GM23338 (cell line): ENCODE data around the gene ANKRD65. TPM values are rescaled to one million over a fixed set of nuclear protein-coding genes. Genes with fewer than 3 reads are reported as not detected.
"Not testable (repeated sequence)": the region's sequence is repeated elsewhere in the genome, so short reads cannot be mapped to it uniquely, and the experiment has no call there.

Experiments used
- ATAC-seq: fragments of 200-7000 bp; cut with Tn5 transposase; 3 replicates; pipeline ENCODE4 v1.9.1; 2020
- DNase-seq: peaks from one replicate; pipeline ENCODE4 v3.0.0-alpha.2; 2015; ENCODE audit warnings: low spot score
- H2AFZ ChIP-seq: fragments of 200-600 bp; sonication (generic); 2 replicates; pipeline ENCODE4 v1.8.0; 2016; ENCODE audit warnings: antibody characterized with exemption, mild to moderate bottlenecking, moderate library complexity
- H3F3A ChIP-seq: fragments of 200-600 bp; sonication (generic); replicated peaks from 2 replicates; pipeline ENCODE4 v1.8.0; 2017; ENCODE audit warnings: antibody characterized with exemption, mixed run types, low read depth
- H3K27ac ChIP-seq: fragments of 200-600 bp; sonication (generic); 2 replicates; pipeline ENCODE4 v1.6.1; 2016; ENCODE audit warnings: low read depth
- H3K27me3 ChIP-seq: fragments of 200-600 bp; sonication (generic); 2 replicates; pipeline ENCODE4 v1.8.0; 2016; ENCODE audit warnings: mild to moderate bottlenecking, mixed run types, moderate library complexity; ENCODE audit not compliant: insufficient read depth
- H3K36me3 ChIP-seq: fragments of 200-600 bp; sonication (generic); 2 replicates; pipeline ENCODE4 v1.8.0; 2016; ENCODE audit warnings: mild to moderate bottlenecking; ENCODE audit not compliant: insufficient read depth
- H3K4me1 ChIP-seq: fragments of 200-600 bp; sonication (generic); 2 replicates; pipeline ENCODE4 v1.8.0; 2016; ENCODE audit warnings: mild to moderate bottlenecking, moderate library complexity; ENCODE audit not compliant: insufficient read depth
- H3K4me2 ChIP-seq: fragments of 200-600 bp; sonication (generic); 2 replicates; pipeline ENCODE4 v1.7.1; 2017; ENCODE audit warnings: mixed run types
- H3K4me3 ChIP-seq: fragments of 200-600 bp; sonication (generic); 2 replicates; pipeline ENCODE4 v1.6.1; 2016; ENCODE audit warnings: mixed run types
- H3K79me2 ChIP-seq: fragments of 200-600 bp; sonication (generic); replicated peaks from 2 replicates; pipeline ENCODE4 v1.8.0; 2017; ENCODE audit warnings: mild to moderate bottlenecking; ENCODE audit not compliant: insufficient read depth
- H3K9me2 ChIP-seq: fragments of 200-600 bp; sonication (generic); 2 replicates; pipeline ENCODE4 v1.8.0; 2017; ENCODE audit not compliant: insufficient read depth
- H4K20me1 ChIP-seq: fragments of 200-600 bp; sonication (generic); replicated peaks from 2 replicates; pipeline ENCODE4 v1.8.0; 2017; ENCODE audit warnings: mild to moderate bottlenecking; ENCODE audit not compliant: insufficient read depth
- H3K27ac Mint-ChIP-seq: 2 replicates; pipeline ENCODE4 v1.8.0; 2020; ENCODE audit warnings: inconsistent platforms, mild to moderate bottlenecking, moderate library complexity, mixed read lengths
- H3K27me3 Mint-ChIP-seq: 3 replicates; pipeline ENCODE4 v1.8.0; 2022; ENCODE audit warnings: low read depth, mild to moderate bottlenecking, moderate library complexity, mixed read lengths, inconsistent platforms; ENCODE audit not compliant: insufficient read depth, poor library complexity
- H3K36me3 Mint-ChIP-seq: 3 replicates; pipeline ENCODE4 v1.8.0; 2021; ENCODE audit warnings: low read depth, mild to moderate bottlenecking, inconsistent platforms, moderate library complexity, mixed read lengths
- H3K4me1 Mint-ChIP-seq: 3 replicates; pipeline ENCODE4 v1.8.0; 2020; ENCODE audit warnings: mild to moderate bottlenecking, inconsistent platforms, mixed read lengths
- H3K4me3 Mint-ChIP-seq: 3 replicates; pipeline ENCODE4 v1.8.0; 2021; ENCODE audit warnings: moderate library complexity, mild to moderate bottlenecking, inconsistent platforms, mixed read lengths
- H3K9me3 Mint-ChIP-seq: 3 replicates; pipeline ENCODE4 v1.8.0; 2020; ENCODE audit warnings: moderate library complexity, mild to moderate bottlenecking, inconsistent platforms, mixed read lengths
- JUNB ChIP-seq: IDR thresholded peaks from one replicate; pipeline ENCODE4 v1.6.1; 2016; ENCODE audit warnings: antibody characterized with exemption; ENCODE audit not compliant: unreplicated experiment
- ZNF114 ChIP-seq: fragments of 250-450 bp; sonication (Bioruptor Pico); IDR thresholded peaks from 2 replicates; pipeline ENCODE4 v1.5.0; 2020; ENCODE audit warnings: mild to moderate bottlenecking, moderate library complexity
- polyA plus RNA-seq: library from polyadenylated mRNA; unstranded; fragments of >200 nt; fragmentation: Nextera tagmentation; extraction: Ambion mirVana; gene quantifications from 2 replicates; pipeline ENCODE4 v1.2.1, GENCODE V29; 2016
- total RNA-seq: library from RNA; depleted of rRNA; stranded (reverse); fragments of >200 nt; shearing (Covaris generic); gene quantifications from 2 replicates; pipeline ENCODE4 v1.2.3, GENCODE V29; 2014
- TF ChIP-seq, protein P1 (sequence below): IDR thresholded peaks from one replicate; pipeline ENCODE4 v1.6.1; 2018; ENCODE audit warnings: antibody characterized with exemption; ENCODE audit not compliant: unreplicated experiment
- TF ChIP-seq, protein P2 (sequence below): IDR thresholded peaks from 2 replicates; pipeline ENCODE4 v1.6.1; 2016; ENCODE audit warnings: antibody characterized with exemption

The ANKRD65 gene
- total and polyA plus RNA-seq, 2 experiments from 2014 or later, result 1.6 to 1.7 TPM

DNA sequence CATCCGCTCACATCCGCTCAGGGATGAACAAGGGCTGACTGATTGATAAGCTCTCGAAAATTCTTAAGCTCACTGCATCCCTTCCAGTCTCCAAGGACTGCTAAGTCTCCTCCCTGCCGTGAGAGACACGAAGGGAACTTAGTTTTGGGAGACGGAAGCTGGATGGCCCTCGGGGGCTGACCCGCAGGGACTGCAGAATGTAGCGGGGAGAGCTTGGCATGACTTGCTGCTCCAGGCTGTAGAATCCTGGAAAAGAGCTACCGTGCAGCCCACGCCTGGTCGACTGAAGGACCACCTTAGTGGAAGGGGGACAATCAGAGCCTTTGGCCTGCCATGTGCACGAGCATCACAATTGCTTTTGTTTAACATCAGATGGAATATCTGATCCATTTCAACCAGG is 5.3 kb downstream of the ANKRD65 start (continued):
- TF ChIP-seq, protein P1, sequence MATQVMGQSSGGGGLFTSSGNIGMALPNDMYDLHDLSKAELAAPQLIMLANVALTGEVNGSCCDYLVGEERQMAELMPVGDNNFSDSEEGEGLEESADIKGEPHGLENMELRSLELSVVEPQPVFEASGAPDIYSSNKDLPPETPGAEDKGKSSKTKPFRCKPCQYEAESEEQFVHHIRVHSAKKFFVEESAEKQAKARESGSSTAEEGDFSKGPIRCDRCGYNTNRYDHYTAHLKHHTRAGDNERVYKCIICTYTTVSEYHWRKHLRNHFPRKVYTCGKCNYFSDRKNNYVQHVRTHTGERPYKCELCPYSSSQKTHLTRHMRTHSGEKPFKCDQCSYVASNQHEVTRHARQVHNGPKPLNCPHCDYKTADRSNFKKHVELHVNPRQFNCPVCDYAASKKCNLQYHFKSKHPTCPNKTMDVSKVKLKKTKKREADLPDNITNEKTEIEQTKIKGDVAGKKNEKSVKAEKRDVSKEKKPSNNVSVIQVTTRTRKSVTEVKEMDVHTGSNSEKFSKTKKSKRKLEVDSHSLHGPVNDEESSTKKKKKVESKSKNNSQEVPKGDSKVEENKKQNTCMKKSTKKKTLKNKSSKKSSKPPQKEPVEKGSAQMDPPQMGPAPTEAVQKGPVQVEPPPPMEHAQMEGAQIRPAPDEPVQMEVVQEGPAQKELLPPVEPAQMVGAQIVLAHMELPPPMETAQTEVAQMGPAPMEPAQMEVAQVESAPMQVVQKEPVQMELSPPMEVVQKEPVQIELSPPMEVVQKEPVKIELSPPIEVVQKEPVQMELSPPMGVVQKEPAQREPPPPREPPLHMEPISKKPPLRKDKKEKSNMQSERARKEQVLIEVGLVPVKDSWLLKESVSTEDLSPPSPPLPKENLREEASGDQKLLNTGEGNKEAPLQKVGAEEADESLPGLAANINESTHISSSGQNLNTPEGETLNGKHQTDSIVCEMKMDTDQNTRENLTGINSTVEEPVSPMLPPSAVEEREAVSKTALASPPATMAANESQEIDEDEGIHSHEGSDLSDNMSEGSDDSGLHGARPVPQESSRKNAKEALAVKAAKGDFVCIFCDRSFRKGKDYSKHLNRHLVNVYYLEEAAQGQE, result no peak
- TF ChIP-seq, protein P2, sequence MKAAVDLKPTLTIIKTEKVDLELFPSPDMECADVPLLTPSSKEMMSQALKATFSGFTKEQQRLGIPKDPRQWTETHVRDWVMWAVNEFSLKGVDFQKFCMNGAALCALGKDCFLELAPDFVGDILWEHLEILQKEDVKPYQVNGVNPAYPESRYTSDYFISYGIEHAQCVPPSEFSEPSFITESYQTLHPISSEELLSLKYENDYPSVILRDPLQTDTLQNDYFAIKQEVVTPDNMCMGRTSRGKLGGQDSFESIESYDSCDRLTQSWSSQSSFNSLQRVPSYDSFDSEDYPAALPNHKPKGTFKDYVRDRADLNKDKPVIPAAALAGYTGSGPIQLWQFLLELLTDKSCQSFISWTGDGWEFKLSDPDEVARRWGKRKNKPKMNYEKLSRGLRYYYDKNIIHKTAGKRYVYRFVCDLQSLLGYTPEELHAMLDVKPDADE, result no peak
- no peak for TF ChIP-seq ZNF114

DNA sequence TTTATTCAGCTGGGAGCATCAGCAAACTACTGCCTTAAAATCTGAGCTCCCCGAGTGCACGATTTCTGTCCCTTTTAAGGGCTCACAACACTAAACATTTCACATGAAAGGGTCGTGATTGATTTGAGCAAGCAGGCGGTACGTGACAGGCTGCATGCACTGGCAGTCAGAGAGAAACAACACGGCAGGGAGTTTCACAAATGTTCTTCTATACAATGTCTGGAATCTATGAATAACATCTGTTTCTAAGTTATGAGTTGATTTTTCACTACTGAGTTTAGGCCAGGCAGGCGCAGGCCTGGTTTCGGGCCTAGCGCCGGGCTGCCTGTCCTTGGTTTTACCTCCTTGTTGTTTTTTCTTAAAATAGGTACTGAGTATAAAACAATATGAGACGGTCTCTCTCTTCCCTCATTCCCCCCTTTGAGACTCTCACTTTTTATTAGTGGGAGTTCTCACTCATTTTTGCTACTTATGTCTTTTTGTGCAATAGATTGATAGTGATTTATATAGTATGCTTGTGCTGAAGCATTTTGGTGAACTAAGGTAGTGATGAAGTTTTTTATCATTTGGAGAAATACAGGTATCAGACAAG is 8.7 kb downstream of the ANKRD65 start:
- H3K27me3 ChIP-seq, DNase-seq, H3K36me3 ChIP-seq, H3K27ac ChIP-seq, H3K4me2 ChIP-seq, ATAC-seq, H2AFZ ChIP-seq, H3K27ac Mint-ChIP-seq, H3K9me2 ChIP-seq, H4K20me1 ChIP-seq, H3K4me3 Mint-ChIP-seq, H3K4me3 ChIP-seq: not testable (repeated sequence)
- H3K4me1 ChIP-seq, result peaks cover 31% of the 10 kb centered on the region
- H3K4me1 Mint-ChIP-seq, result peaks cover 34% of the 10 kb centered on the region
- H3K36me3 Mint-ChIP-seq, result peaks cover 29% of the 10 kb centered on the region
- H3K9me3 Mint-ChIP-seq, result peaks cover 14% of the 10 kb centered on the region
- peaks cover 23% of the 10 kb centered on the region for H3F3A ChIP-seq
- H3K79me2 ChIP-seq, result peaks cover 22% of the 10 kb centered on the region
- H3K27me3 Mint-ChIP-seq, result peaks cover 14% of the 10 kb centered on the region

DNA sequence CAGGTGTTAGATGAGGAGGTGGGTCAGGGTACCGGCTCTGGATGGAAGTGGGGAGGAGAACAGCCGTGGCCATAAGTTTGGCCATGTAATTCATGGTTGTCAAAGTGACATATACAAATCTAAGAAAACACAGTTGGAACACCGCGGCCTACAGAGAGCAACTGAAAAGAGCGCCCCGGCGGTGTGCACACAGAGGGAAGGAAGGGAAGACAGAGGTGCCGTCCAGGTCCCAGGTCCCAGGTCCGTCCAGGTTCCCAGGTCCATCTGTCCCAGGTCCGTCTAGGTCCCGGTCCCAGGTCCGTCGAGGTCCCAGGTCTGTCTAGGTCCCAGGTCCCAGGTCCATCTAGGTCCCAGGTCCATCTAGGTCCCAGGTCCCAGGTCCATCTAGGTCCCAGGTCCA is 9.4 kb downstream of the ANKRD65 start:
- Histone ChIP-seq H3K4me2 (no peak overlapping the region), H3K79me2 (peaks cover 28% of the 10 kb centered on the region), H3K36me3 (no peaks in the 10 kb centered on the region), H3K27me3 (no peaks in the 10 kb centered on the region), H3K4me3 (no peak overlapping the region), H4K20me1 (no peaks in the 10 kb centered on the region), H3K27ac (peak overlapping the region; percentile 99; the same call in 1 of the 2 replicates), H2AFZ (no peak overlapping the region), H3K9me2 (no peaks in the 10 kb centered on the region), H3F3A (peaks cover 23% of the 10 kb centered on the region), H3K4me1 (peaks cover 31% of the 10 kb centered on the region)
- peaks cover 14% of the 10 kb centered on the region for H3K9me3 Mint-ChIP-seq
- peaks cover 34% of the 10 kb centered on the region for H3K4me1 Mint-ChIP-seq
- peaks cover 17% of the 10 kb centered on the region for H3K27me3 Mint-ChIP-seq
- peaks cover 33% of the 10 kb centered on the region for H3K36me3 Mint-ChIP-seq
- no peak for DNase-seq
- no peak overlapping the region for H3K4me3 Mint-ChIP-seq
- peak overlapping the region; percentile 54; the same call in 1 of the 2 replicates for H3K27ac Mint-ChIP-seq
- ATAC-seq, result no peak
- no peak for TF ChIP-seq JUNB
- TF ChIP-seq, protein P1, result no peak
